ENCODE measurements around the gene PSMB11. TPM values are rescaled to one million over a fixed set of nuclear protein-coding genes. Genes with fewer than 3 reads are reported as not detected.

Gene PSMB11
- total RNA-seq, 1 donor from 2014 or later: not detected

- H3K9me3 Mint-ChIP-seq: no peaks in the 10 kb centered on the region
- H3K27me3 Mint-ChIP-seq (ENCODE audit: low read depth): no peaks in the 10 kb centered on the region
- peak overlapping the region; percentile 35 for H3K27ac Mint-ChIP-seq (ENCODE audit: unreplicated experiment)
- TF ChIP-seq CTCF (conservative IDR thresholded peaks at IDR 0.05): no peak
- peaks cover 19% of the 10 kb centered on the region for H3K36me3 Mint-ChIP-seq (ENCODE audit: low read depth)
- DNase-seq (ENCODE audit: low read depth, low spot score): no peak
- H3K4me1 Mint-ChIP-seq: peaks cover 20% of the 10 kb centered on the region
- peak overlapping the region; percentile 44 for H3K4me3 Mint-ChIP-seq
These were observed 20.0 kb downstream of the PSMB11 start for GRCh38 chr14:23062002-23062401.

- peaks cover 17% of the 10 kb centered on the region for H3K4me1 Mint-ChIP-seq
- no peak for DNase-seq (ENCODE audit: low read depth, low spot score)
- H3K27ac Mint-ChIP-seq (ENCODE audit: unreplicated experiment): no peak overlapping the region
- TF ChIP-seq CTCF (conservative IDR thresholded peaks at IDR 0.05): no peak
- no peaks in the 10 kb centered on the region for H3K9me3 Mint-ChIP-seq
- peak overlapping the region; percentile 34 for H3K4me3 Mint-ChIP-seq
- peaks cover 19% of the 10 kb centered on the region for H3K36me3 Mint-ChIP-seq (ENCODE audit: low read depth)
- H3K27me3 Mint-ChIP-seq (ENCODE audit: low read depth): no peaks in the 10 kb centered on the region
These were observed 21.6 kb downstream of the PSMB11 start for GRCh38 chr14:23063601-23064000.

GRCh38 chr14:23066368-23066767 lies 24.4 kb downstream of the PSMB11 start:
- H3K4me1 Mint-ChIP-seq: peaks cover 37% of the 10 kb centered on the region
- H3K9me3 Mint-ChIP-seq: no peaks in the 10 kb centered on the region
- TF ChIP-seq CTCF (conservative IDR thresholded peaks at IDR 0.05): no peak
- DNase-seq (ENCODE audit: low read depth, low spot score): no peak
- no peak overlapping the region for H3K4me3 Mint-ChIP-seq
- no peaks in the 10 kb centered on the region for H3K27me3 Mint-ChIP-seq (ENCODE audit: low read depth)
- H3K27ac Mint-ChIP-seq (ENCODE audit: unreplicated experiment): no peak overlapping the region
- peaks cover 27% of the 10 kb centered on the region for H3K36me3 Mint-ChIP-seq (ENCODE audit: low read depth)

GRCh38 chr14:23066855-23067744 lies 25.1 kb downstream of the PSMB11 start:
- H3K27ac Mint-ChIP-seq (ENCODE audit: unreplicated experiment): no peak overlapping the region

More at GRCh38 chr14:23066855-23067744, 25.1 kb downstream of the PSMB11 start:
- TF ChIP-seq CTCF (conservative IDR thresholded peaks at IDR 0.05): no peak
- no peak for DNase-seq (ENCODE audit: low read depth, low spot score)
- Mint-ChIP-seq H3K4me1 (peaks cover 45% of the 10 kb centered on the region), H3K27me3 (ENCODE audit: low read depth) (no peaks in the 10 kb centered on the region), H3K4me3 (no peak overlapping the region), H3K9me3 (no peaks in the 10 kb centered on the region), H3K36me3 (ENCODE audit: low read depth) (peaks cover 30% of the 10 kb centered on the region)
